HUES64 (cell line): Measurements from ENCODE around the gene MEIS1. TPM values are rescaled to one million over a fixed set of nuclear protein-coding genes. Genes with fewer than 3 reads are reported as not detected.
"Not testable (repeated sequence)": the region's sequence is repeated elsewhere in the genome, so short reads cannot be mapped to it uniquely, and the experiment has no call there.

ENCODE experiments used
- H3K27ac ChIP-seq: 2 replicates; pipeline ENCODE4 v1.7.0; 2013; ENCODE audit warnings: low read depth, low read length, inconsistent platforms
- H3K27me3 ChIP-seq: 2 replicates; pipeline ENCODE4 v1.6.1; 2013; ENCODE audit warnings: mild to moderate bottlenecking, low read length; ENCODE audit not compliant: insufficient read depth
- H3K36me3 ChIP-seq: 2 replicates; pipeline ENCODE4 v1.6.1; 2013; ENCODE audit warnings: mild to moderate bottlenecking, low read length; ENCODE audit not compliant: insufficient read depth
- H3K4me1 ChIP-seq: 2 replicates; pipeline ENCODE4 v1.6.1; 2013; ENCODE audit warnings: mild to moderate bottlenecking, low read length, moderate library complexity; ENCODE audit not compliant: insufficient read depth
- H3K4me3 ChIP-seq: 2 replicates; pipeline ENCODE4 v1.5.1; 2013; ENCODE audit warnings: mild to moderate bottlenecking, low read length, moderate library complexity
- H3K9ac ChIP-seq: 2 replicates; pipeline ENCODE4 v1.6.1; 2013; ENCODE audit warnings: mild to moderate bottlenecking, low read depth, low read length
- H3K9me3 ChIP-seq: 2 replicates; pipeline ENCODE4 v1.6.1; 2013; ENCODE audit warnings: low read depth, low read length; ENCODE audit not compliant: insufficient read depth
- WGBS: fragments of 150-250, 120-280 bp; methylation state at CpG from one replicate; pipeline ENCODE4 v1.1.7; 2013; ENCODE audit warnings: missing lambda C conversion rate; 5-methylcytosine and 5-hydroxymethylcytosine counted together
- polyA plus RNA-seq, 2 experiments: library from polyadenylated mRNA; stranded (reverse); fragments of 50-300 nt; gene quantifications; one replicate each; pipeline ENCODE4 v1.2.3, GENCODE V29; 2013

The MEIS1 gene
- polyA plus RNA-seq (2013, experiment 1 of 2): 10.8 TPM
- polyA plus RNA-seq (2013, experiment 2 of 2): 26.2 TPM

DNA sequence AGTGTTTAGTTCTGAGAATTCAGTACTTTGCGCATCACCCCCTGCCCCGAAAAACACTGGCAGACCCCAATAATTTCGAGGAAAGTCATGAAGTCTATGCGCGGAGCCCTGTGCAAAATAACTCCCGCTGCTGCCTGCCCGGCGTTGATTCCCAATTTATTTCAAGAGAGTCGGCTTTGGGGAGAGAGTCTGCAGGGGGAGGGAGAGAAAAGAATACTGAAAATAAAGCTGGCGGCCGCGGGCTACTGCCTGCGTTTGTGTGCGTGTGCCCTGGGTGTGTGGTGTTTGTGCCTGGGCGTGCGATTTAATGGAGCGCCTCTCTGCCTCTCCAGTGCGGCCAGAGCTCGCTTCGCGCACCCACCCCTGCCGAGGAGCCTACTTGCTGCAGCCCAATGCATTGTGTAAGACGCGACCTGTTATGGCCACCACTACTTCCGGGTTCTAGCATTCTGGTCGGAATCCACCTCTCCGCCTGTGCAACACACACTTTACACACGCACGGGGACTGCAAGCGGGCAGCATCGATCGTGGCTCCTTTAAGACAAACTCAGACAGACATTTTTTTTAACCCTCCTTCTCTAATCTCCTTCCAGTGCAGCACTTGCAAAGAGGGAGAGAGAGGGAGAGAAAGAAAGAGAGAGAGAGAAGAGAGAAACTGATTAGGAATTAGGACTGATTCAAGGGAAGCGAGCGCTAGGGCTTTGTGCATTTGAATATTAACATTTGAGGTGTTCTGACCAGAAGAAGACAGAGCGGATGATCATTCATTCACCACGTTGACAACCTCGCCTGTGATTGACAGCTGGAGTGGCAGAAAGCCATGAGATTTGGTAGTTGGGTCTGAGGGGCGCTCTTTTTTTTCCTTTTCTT lies at the start of gene MEIS1:
Gene MEIS1, plus strand, starts transcription at position 447 of the 870 bp plus-strand sequence. CDS start 732 bp downstream, outside the sequence.
- H3K9ac ChIP-seq: peak within 1 kb of the TSS; percentile 59
- H3K27ac ChIP-seq: no peak within 1 kb of the TSS
- peaks cover 51% of the 10 kb centered on the region for H3K4me1 ChIP-seq
- H3K36me3 ChIP-seq: no peaks in the 10 kb centered on the region
- peak within 1 kb of the TSS; percentile 64 for H3K4me3 ChIP-seq
- H3K27me3 ChIP-seq: peaks cover 99% of the 10 kb centered on the region
- under 1% methylated on average over 37 of the region's 38 CpGs for WGBS
- H3K9me3 ChIP-seq: no peaks in the 10 kb centered on the region

DNA sequence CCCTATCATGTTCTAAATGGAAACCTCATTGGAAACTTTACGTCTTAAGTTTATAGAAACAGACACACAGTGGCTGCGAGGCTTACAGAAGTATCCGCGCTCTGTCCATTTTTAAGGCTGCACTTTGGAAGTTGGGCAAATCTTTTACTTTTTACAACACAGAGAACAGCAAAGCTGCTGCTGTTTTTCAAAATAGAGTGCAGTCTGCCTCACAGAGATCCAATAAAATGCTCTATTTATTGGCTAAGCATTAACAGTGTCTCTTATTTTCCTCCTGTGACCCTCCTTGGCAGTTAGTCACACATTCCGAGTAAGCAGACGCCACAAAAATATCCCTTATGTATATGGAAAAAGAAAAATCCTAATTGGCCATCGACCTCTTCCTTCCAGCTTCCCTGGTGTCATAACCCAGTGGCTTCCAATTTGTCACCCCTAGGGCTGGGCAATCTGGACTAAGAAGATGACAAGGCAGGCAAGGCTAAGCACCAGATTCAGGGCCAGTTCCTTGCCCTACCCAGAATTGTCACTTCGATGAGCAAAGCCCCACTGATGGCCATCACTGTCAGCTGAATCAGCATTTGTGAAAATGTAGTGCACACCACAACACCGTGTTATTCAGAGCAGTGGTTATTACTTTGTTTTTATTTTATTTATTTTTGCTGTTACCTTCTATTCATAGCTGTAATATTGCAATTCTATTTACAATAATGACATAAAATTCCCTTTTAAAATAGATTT lies 47.7 kb upstream of the MEIS1 start:
- no peaks in the 10 kb centered on the region for H3K9me3 ChIP-seq
- no peak overlapping the region for H3K9ac ChIP-seq
- H3K27ac ChIP-seq: no peak overlapping the region
- no peaks in the 10 kb centered on the region for H3K27me3 ChIP-seq
- peaks cover 25% of the 10 kb centered on the region for H3K4me1 ChIP-seq
- no peaks in the 10 kb centered on the region for H3K36me3 ChIP-seq
- WGBS: 90% methylated on average over 8 of the region's 9 CpGs
- no peak overlapping the region for H3K4me3 ChIP-seq

DNA sequence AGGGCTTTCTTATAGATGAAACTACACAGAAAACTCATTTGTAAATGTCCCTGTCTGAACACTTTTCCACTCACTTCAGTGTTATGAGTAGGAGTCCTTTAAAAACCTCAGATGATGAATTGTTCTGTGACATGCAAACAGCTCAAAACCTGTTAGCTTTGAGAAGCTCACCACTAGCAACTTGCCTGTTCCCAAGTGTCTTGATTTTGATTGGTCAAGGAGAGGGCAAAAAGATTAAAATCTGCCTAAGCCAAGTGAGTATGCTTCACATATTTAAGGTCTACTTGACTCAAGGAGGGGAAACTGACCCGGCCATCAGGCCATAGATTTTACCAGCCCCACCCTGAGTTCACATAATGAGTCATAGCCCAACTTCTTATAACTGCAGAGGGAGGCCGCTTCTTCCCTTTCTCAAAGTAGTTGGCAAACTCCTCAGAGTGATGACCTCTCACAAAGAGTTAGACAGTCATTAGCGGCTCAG lies 45.2 kb upstream of the MEIS1 start:
- Histone ChIP-seq H3K36me3 (no peaks in the 10 kb centered on the region), H3K4me3 (no peak overlapping the region)
- WGBS: 90% methylated on average over 3 of the region's 3 CpGs

DNA sequence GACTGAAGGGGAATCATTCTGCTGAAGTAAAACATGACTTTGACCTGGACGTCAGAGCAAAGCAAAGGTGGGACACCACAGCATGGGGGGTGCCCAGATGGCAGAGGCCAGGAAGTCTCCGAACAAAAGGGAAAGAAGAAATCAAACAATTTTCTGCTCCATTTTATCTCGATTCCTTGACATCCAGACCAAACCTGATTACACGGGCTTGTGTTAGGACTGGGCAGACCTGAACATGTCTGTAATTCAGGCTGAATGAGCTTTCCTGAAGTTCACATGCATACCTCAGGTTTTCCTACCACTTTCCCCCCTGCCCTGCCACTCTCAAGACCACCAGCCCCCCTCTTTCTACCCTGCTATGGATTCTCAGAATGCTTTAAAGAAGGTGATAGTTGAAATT lies 44.8 kb upstream of the MEIS1 start:
- H3K4me1 ChIP-seq: peaks cover 25% of the 10 kb centered on the region
- H3K36me3 ChIP-seq: no peaks in the 10 kb centered on the region
- H3K9ac ChIP-seq: no peak overlapping the region
- no peaks in the 10 kb centered on the region for H3K9me3 ChIP-seq
- H3K27me3 ChIP-seq: no peaks in the 10 kb centered on the region
- WGBS: 91% methylated on average over 4 of the region's 4 CpGs
- H3K27ac ChIP-seq: no peak overlapping the region
- H3K4me3 ChIP-seq: no peak overlapping the region

More for the DNA sequence above, 45.2 kb upstream of the MEIS1 start:
- Histone ChIP-seq H3K9ac (no peak overlapping the region), H3K9me3 (no peaks in the 10 kb centered on the region), H3K27ac (no peak overlapping the region), H3K4me1 (peaks cover 25% of the 10 kb centered on the region), H3K27me3 (no peaks in the 10 kb centered on the region)

DNA sequence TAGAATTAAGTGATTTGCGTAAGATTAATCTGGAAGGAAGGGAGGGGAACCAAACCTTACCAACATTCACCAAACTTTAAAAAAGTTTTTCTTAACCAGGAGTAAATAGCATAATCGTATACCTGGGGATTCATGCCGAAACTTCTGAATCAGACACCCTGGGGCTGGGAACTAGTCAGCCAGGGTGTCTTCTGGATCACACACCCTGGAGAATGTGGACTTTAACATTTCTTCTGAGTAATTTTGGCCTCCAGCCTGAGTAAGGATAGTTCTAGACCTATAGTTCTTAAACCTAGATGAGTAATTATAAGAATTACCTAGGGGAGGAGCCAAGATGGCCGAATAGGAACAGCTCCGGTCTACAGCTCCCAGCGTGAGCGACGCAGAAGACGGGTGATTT lies 44.1 kb upstream of the MEIS1 start:
- H3K4me1 ChIP-seq: peaks cover 25% of the 10 kb centered on the region
- peak overlapping the region; percentile 49 for H3K4me3 ChIP-seq
- H3K9me3 ChIP-seq: no peaks in the 10 kb centered on the region
- H3K36me3 ChIP-seq: no peaks in the 10 kb centered on the region
- no peak overlapping the region for H3K27ac ChIP-seq
- H3K27me3 ChIP-seq: no peaks in the 10 kb centered on the region
- no peak overlapping the region; the same call in 1 of the 2 replicates for H3K9ac ChIP-seq
- WGBS: 80% methylated on average over 8 of the region's 9 CpGs

DNA sequence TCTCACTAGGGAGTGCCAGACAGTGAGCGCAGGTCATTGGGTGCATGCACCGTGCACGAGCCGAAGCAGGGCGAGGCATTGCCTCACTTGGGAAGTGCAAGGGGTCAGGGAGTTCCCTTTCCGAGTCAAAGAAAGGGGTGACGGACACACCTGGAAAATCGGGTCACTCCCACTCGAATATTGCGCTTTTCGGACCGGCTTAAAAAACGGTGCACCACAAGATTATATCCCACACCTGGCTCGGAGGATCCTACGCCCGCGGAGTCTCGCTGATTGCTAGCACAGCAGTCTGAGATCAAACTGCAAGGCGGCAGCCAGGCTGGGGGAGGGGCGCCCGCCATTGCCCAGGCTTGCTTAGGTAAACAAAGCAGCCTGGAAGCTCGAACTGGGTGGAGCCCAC lies 43.7 kb upstream of the MEIS1 start:
- 46% methylated on average over 17 of the region's 22 CpGs for WGBS
- Histone ChIP-seq H3K4me1 (peaks cover 25% of the 10 kb centered on the region), H3K4me3 (peak overlapping the region; percentile 49), H3K9ac (peak overlapping the region; percentile 64)
- not testable (repeated sequence) for H3K27me3 ChIP-seq, H3K27ac ChIP-seq, H3K36me3 ChIP-seq, H3K9me3 ChIP-seq

DNA sequence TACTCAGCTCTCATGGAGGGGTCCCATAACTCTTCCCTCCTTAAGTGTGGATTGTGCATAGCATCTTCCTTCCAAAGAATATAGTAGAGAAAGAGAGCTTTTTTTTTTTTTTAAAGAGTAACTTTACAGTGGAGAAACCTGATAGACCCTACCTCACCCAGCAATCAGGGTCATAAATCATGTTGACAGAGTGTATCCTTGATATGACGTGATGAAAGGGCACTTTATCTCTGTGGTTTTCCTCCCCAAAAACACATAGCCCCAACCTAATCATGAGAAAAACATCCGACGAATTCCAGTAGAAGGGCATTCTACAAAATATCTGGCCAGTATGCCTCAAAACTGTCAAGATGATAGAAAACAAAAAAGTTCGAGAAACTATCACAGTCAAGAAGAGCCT lies 29.5 kb upstream of the MEIS1 start:
- no peaks in the 10 kb centered on the region for H3K4me1 ChIP-seq
- no peaks in the 10 kb centered on the region for H3K36me3 ChIP-seq
- H3K9ac ChIP-seq: no peak overlapping the region
- H3K9me3 ChIP-seq: peaks cover 6% of the 10 kb centered on the region
- no peak overlapping the region for H3K4me3 ChIP-seq
- H3K27me3 ChIP-seq: no peaks in the 10 kb centered on the region
- no peak overlapping the region for H3K27ac ChIP-seq
- 93% methylated on average over 4 of the region's 4 CpGs for WGBS

DNA sequence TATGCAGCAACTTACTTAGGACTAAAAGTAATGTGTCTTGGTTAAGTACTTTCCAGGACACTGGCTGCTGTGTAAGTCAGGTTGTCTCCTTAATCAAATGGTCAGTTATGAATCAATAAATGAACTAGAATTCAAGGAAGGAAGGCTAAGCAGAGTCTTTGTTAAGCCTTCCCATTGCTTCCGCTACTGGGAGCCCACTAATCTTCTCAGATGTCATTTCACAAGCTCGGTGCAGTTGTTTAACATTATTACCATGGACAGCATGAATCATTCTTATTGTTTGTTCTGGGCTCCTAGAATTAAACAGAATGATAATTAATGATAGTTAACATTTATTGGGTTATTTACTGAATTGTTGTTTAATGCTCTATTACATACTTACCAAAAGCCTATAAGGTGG lies 26.0 kb upstream of the MEIS1 start:
- H3K9ac ChIP-seq: no peak overlapping the region
- no peak overlapping the region for H3K27ac ChIP-seq
- no peaks in the 10 kb centered on the region for H3K9me3 ChIP-seq
- H3K4me3 ChIP-seq: no peak overlapping the region
- no peaks in the 10 kb centered on the region for H3K4me1 ChIP-seq
- H3K27me3 ChIP-seq: no peaks in the 10 kb centered on the region
- no peaks in the 10 kb centered on the region for H3K36me3 ChIP-seq
- 100% methylated on average over 2 of the region's 2 CpGs for WGBS

DNA sequence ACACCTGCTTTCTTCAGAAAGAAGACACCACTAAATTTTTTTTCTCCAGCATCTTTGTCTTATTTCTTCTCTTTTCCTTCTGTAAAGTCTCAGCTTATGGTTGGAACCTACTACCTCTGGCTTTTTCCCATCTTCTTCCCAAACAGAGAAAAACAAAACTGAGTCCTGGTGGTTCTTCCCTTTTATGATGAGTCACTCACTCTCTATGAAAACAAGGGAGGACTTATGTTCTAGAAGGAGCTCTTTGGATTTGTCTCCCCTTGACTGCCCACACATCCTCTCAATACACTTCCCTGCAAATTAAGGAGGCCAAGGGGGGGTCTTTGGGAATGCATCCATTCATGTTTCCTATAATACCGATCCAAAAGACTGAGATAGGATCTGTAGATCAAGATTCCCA lies 22.1 kb upstream of the MEIS1 start:
- WGBS: 82% methylated on average over 1 of the region's 1 CpG
- no peaks in the 10 kb centered on the region for H3K27me3 ChIP-seq
- peaks cover 13% of the 10 kb centered on the region for H3K4me1 ChIP-seq

DNA sequence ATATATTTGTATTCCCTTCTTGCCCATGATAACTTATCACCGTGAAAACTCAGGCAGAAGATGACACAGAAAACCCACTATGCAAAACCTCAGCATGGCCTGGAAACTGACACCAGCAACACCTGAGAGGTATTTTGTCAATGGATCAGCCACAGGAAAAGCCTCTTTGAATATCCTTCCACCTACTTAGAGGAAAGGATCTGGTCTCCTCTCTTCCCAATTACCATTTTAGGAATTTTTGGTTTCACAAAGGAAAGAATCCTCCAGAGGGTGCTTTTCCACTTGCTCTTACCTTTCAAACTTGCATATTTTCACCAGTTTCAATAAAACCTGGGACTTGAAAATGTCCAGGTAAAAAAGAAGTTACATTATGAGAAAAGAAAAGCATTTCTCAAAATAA lies 20.0 kb upstream of the MEIS1 start:
- Histone ChIP-seq H3K9me3 (no peaks in the 10 kb centered on the region), H3K27ac (peak overlapping the region; percentile 28; the same call in 1 of the 2 replicates), H3K36me3 (no peaks in the 10 kb centered on the region), H3K4me3 (no peak overlapping the region), H3K4me1 (peaks cover 13% of the 10 kb centered on the region), H3K9ac (no peak overlapping the region), H3K27me3 (no peaks in the 10 kb centered on the region)
- 55% methylated on average over 1 of the region's 1 CpG for WGBS

More for the DNA sequence above, 22.1 kb upstream of the MEIS1 start:
- no peak overlapping the region for H3K4me3 ChIP-seq
- H3K9ac ChIP-seq: no peak overlapping the region
- no peaks in the 10 kb centered on the region for H3K36me3 ChIP-seq
- H3K27ac ChIP-seq: no peak overlapping the region
- H3K9me3 ChIP-seq: no peaks in the 10 kb centered on the region

DNA sequence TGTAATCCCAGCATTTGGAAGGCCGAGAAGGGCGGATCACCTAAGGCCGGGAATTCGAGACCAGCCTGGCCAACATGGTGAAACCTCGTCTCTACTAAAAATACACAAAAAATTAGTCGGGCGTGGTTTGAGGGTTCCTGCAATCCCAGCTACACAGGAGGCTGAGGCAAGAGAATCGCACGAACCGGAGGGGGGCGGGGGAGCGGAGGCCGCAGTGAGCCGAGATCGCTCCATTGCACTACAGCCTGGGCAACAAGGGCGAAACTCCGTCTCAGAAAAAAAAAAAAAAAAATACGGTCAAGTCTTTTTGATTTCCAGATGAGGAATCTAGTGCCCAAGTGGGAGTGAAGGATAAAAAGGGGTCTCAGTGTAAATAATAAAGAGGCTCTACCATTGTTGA lies 16.5 kb upstream of the MEIS1 start:
- Histone ChIP-seq H3K4me1 (peaks cover 13% of the 10 kb centered on the region), H3K9ac (no peak overlapping the region), H3K27ac (no peak overlapping the region), H3K9me3 (no peaks in the 10 kb centered on the region), H3K4me3 (no peak overlapping the region), H3K27me3 (peaks cover 9% of the 10 kb centered on the region), H3K36me3 (no peaks in the 10 kb centered on the region)
- 93% methylated on average over 18 of the region's 18 CpGs for WGBS
